HEK293 (cell line): ENCODE results near the gene C1QB.
A peak's percentile ranks its signal among the peaks of the same experiment; 100 is the strongest.

Experiments used
- SETDB1 ChIP-seq: IDR thresholded peaks from one replicate; pipeline ENCODE4 v1.6.1; 2017; ENCODE audit warnings: mild to moderate bottlenecking, low read length, moderate library complexity, mixed read lengths; ENCODE audit not compliant: insufficient read length
- ZBTB7A ChIP-seq: fragments of 450-650 bp; formaldehyde crosslinking; IDR thresholded peaks from 2 replicates; pipeline ENCODE4 v1.5.1; 2016; ENCODE audit warnings: low read depth, missing biosample characterization, missing genetic modification characterization
- ZNF426 ChIP-seq: fragments of 450-650 bp; formaldehyde crosslinking; IDR thresholded peaks from 2 replicates; pipeline ENCODE4 v1.5.1; 2017; ENCODE audit warnings: missing biosample characterization, missing genetic modification characterization, mild to moderate bottlenecking, inconsistent platforms, moderate library complexity
- ZNF792 ChIP-seq: fragments of 450-650 bp; formaldehyde crosslinking; IDR thresholded peaks from 2 replicates; pipeline ENCODE4 v1.5.1; 2016; ENCODE audit warnings: missing biosample characterization, missing genetic modification characterization
- TF ChIP-seq, protein P1 (sequence below): sonication (generic); formaldehyde crosslinking; IDR thresholded peaks from 2 replicates; pipeline ENCODE4 v1.8.1; 2022; ENCODE audit warnings: mild to moderate bottlenecking, moderate library complexity, missing genetic modification reagents
- TF ChIP-seq, protein P2 (sequence below): fragments of 450-650 bp; formaldehyde crosslinking; IDR thresholded peaks from 2 replicates; pipeline ENCODE4 v1.5.1; 2016; ENCODE audit warnings: missing biosample characterization, missing genetic modification characterization

- TF ChIP-seq, protein P1, sequence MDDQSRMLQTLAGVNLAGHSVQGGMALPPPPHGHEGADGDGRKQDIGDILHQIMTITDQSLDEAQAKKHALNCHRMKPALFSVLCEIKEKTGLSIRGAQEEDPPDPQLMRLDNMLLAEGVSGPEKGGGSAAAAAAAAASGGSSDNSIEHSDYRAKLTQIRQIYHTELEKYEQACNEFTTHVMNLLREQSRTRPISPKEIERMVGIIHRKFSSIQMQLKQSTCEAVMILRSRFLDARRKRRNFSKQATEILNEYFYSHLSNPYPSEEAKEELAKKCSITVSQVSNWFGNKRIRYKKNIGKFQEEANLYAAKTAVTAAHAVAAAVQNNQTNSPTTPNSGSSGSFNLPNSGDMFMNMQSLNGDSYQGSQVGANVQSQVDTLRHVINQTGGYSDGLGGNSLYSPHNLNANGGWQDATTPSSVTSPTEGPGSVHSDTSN (CRISPR knock-in tag), result no peak
- TF ChIP-seq, protein P2, sequence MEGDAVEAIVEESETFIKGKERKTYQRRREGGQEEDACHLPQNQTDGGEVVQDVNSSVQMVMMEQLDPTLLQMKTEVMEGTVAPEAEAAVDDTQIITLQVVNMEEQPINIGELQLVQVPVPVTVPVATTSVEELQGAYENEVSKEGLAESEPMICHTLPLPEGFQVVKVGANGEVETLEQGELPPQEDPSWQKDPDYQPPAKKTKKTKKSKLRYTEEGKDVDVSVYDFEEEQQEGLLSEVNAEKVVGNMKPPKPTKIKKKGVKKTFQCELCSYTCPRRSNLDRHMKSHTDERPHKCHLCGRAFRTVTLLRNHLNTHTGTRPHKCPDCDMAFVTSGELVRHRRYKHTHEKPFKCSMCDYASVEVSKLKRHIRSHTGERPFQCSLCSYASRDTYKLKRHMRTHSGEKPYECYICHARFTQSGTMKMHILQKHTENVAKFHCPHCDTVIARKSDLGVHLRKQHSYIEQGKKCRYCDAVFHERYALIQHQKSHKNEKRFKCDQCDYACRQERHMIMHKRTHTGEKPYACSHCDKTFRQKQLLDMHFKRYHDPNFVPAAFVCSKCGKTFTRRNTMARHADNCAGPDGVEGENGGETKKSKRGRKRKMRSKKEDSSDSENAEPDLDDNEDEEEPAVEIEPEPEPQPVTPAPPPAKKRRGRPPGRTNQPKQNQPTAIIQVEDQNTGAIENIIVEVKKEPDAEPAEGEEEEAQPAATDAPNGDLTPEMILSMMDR (tag by site-specific recombination), result peak; percentile 31; the same call in 1 of the 2 replicates
- TF ChIP-seq ZNF426 (tag by site-specific recombination) (no peak), ZNF792 (tag by site-specific recombination) (no peak), SETDB1 (no peak), ZBTB7A (tag by site-specific recombination) (no peak)
Measured at GRCh38 chr1:22658385-22659163, 5.5 kb downstream of the C1QB start.
